ENCODE measurements around the gene MCF2.
A peak's percentile ranks its signal among the peaks of the same experiment; 100 is the strongest.

The MCF2 gene

GRCh38 chrX:139563251-139563650 is 144.7 kb downstream of the MCF2 start:
- H3K4me3 ChIP-seq (ENCODE audit: low read length), result no peak overlapping the region
- TF ChIP-seq, protein P1, sequence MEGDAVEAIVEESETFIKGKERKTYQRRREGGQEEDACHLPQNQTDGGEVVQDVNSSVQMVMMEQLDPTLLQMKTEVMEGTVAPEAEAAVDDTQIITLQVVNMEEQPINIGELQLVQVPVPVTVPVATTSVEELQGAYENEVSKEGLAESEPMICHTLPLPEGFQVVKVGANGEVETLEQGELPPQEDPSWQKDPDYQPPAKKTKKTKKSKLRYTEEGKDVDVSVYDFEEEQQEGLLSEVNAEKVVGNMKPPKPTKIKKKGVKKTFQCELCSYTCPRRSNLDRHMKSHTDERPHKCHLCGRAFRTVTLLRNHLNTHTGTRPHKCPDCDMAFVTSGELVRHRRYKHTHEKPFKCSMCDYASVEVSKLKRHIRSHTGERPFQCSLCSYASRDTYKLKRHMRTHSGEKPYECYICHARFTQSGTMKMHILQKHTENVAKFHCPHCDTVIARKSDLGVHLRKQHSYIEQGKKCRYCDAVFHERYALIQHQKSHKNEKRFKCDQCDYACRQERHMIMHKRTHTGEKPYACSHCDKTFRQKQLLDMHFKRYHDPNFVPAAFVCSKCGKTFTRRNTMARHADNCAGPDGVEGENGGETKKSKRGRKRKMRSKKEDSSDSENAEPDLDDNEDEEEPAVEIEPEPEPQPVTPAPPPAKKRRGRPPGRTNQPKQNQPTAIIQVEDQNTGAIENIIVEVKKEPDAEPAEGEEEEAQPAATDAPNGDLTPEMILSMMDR (conservative IDR thresholded peaks at IDR 0.05; ENCODE audit: low read depth, low read length), result no peak
- DNase-seq (ENCODE audit: low read depth), result no peak

- no peak for DNase-seq (ENCODE audit: low read depth)
- TF ChIP-seq, protein P1 (conservative IDR thresholded peaks at IDR 0.05; ENCODE audit: low read depth, low read length), result no peak
- no peak overlapping the region for H3K4me3 ChIP-seq (ENCODE audit: low read length)
Measured at GRCh38 chrX:139560221-139560620, 147.7 kb downstream of the MCF2 start.

DNA sequence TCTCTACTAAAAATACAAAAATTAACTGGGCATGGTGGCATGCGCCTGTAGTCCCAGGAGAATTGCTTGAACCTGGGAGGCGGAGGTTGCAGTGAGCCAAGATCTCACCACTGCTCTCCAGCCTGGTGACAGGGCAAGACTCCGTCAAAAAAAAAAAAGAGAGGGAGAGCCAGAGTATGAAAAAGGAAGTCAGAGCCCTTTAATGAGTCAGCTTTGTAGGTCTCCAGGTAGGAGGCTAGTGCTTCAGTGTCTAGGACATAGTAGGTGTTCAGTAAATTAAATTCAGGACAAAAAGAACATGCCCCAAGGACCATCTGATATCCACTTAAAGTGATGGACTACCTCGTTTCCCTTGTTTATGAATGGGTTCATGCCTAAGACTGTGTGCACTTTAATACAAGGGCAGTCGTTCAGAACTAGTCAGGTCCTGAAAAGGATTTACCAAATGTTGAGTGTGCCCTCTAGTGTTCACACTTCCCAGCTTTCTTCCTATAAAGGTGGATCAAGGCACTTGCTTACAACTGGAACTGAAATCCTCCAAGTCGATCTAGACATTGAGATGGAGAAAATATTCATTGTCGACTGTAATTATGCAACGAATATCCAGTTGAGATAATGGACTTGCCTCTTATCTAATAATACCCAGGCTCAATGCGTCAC is 148.5 kb downstream of the MCF2 start:
- TF ChIP-seq, protein P1 (conservative IDR thresholded peaks at IDR 0.05; ENCODE audit: low read depth, low read length), result peak; percentile 63
- no peak overlapping the region for H3K4me3 ChIP-seq (ENCODE audit: low read length)
- DNase-seq (ENCODE audit: low read depth), result peak; percentile 22

GRCh38 chrX:139554991-139555675 is 152.8 kb downstream of the MCF2 start:
- no peak overlapping the region for H3K4me3 ChIP-seq (ENCODE audit: low read length)

DNA sequence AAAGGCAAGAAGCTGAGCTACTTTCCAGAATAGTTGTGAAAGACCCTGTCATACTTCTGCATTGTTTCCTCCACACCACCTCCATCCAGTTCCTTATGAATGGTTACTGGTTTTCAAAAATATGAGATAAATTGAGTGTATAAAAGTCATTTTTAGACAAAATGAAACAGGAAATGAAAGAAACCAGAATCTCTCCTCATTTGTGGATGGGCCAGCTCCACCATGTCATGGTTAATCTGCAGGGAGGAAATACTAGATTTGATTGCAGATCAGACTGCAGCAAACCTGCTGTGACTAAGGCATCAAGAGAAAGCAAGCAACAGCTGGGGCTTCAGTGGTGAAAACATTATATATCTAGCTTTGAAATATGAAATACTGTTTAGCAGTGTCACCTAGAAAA is 153.6 kb downstream of the MCF2 start:
- DNase-seq (ENCODE audit: low read depth), result no peak
- TF ChIP-seq, protein P1 (conservative IDR thresholded peaks at IDR 0.05; ENCODE audit: low read depth, low read length), result no peak
- no peak overlapping the region for H3K4me3 ChIP-seq (ENCODE audit: low read length)

More at GRCh38 chrX:139554991-139555675, 152.8 kb downstream of the MCF2 start:
- TF ChIP-seq, protein P1 (conservative IDR thresholded peaks at IDR 0.05; ENCODE audit: low read depth, low read length), result no peak
- no peak for DNase-seq (ENCODE audit: low read depth)

- H3K4me3 ChIP-seq (ENCODE audit: low read length), result no peak overlapping the region
- TF ChIP-seq, protein P1 (conservative IDR thresholded peaks at IDR 0.05; ENCODE audit: low read depth, low read length), result no peak
- no peak for DNase-seq (ENCODE audit: low read depth)
Measured at GRCh38 chrX:139544591-139544990, 163.4 kb downstream of the MCF2 start.

DNA sequence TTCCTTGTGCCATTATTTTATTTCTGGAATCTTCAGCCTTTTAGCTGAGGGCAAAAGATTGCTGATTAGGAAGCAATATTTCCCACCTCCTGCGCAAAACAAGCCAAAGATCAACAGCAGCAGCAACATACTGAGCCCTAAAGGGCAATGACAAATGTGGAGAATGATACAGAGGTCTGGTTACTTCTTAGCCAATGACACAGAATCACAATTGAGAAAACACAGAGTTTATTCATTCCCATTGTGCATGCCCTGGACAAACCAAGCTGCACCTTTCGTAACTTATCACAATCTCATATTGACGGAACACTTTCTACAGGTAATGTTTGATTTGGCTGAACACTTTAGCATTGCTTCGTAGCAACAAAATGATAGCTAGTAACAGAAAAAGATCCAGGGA is 164.0 kb downstream of the MCF2 start:
- no peak overlapping the region for H3K4me3 ChIP-seq (ENCODE audit: low read length)
- TF ChIP-seq, protein P1 (conservative IDR thresholded peaks at IDR 0.05; ENCODE audit: low read depth, low read length), result no peak
- DNase-seq (ENCODE audit: low read depth), result no peak

Data from retinal pigment epithelial cell (primary cell).